ENCODE data around the gene KCND3. TPM values are rescaled to one million over a fixed set of nuclear protein-coding genes. Genes with fewer than 3 reads are reported as not detected.
"Not testable (repeated sequence)": the region's sequence is repeated elsewhere in the genome, so short reads cannot be mapped to it uniquely, and the experiment has no call there.

Gene KCND3
- total RNA-seq, 4 donors from 2014 or later: 1.0 to 6.9 (median 3.9) TPM

GRCh38 chr1:111801071-111801850 is 188.2 kb downstream of the KCND3 start:
- H3K9me3 ChIP-seq: no peaks in the 10 kb centered on the region
- 80 to 84% methylated on average over 13 of the region's 13 CpGs for WGBS, 2 donors
- no peaks in the 10 kb centered on the region for H3K4me1 ChIP-seq
- DNase-seq (ENCODE audit: low spot score in 2 of 2): no peak
- no peak overlapping the region for H3K4me3 ChIP-seq
- TF ChIP-seq POLR2A (IDR thresholded peaks at IDR 0.05) (no peak), EP300 (IDR thresholded peaks at IDR 0.05) (no peak), CTCF (IDR thresholded peaks at IDR 0.05) (no peak)
- H3K27me3 ChIP-seq: no peaks in the 10 kb centered on the region
- H3K36me3 ChIP-seq: no peaks in the 10 kb centered on the region
- no peak overlapping the region for H3K27ac ChIP-seq

GRCh38 chr1:111799722-111800121 is 189.7 kb downstream of the KCND3 start:
- 86 to 87% methylated on average over 3 to 11 of the region's 14 CpGs for WGBS, 2 donors
- not testable (repeated sequence) for H3K27me3 ChIP-seq; H3K27ac ChIP-seq; DNase-seq (ENCODE audit: low spot score in 2 of 2); H3K4me1 ChIP-seq; H3K4me3 ChIP-seq; H3K9me3 ChIP-seq; H3K36me3 ChIP-seq

GRCh38 chr1:111798580-111798979 is 190.9 kb downstream of the KCND3 start:
- no peaks in the 10 kb centered on the region for H3K4me1 ChIP-seq
- WGBS, 2 donors: 87 to 89% methylated on average over 2 of the region's 2 CpGs
- H3K27ac ChIP-seq: no peak overlapping the region
- no peaks in the 10 kb centered on the region for H3K27me3 ChIP-seq
- TF ChIP-seq CTCF (IDR thresholded peaks at IDR 0.05) (no peak), EP300 (IDR thresholded peaks at IDR 0.05) (no peak), POLR2A (IDR thresholded peaks at IDR 0.05) (no peak)
- no peaks in the 10 kb centered on the region for H3K9me3 ChIP-seq
- H3K4me3 ChIP-seq: no peak overlapping the region
- no peak for DNase-seq (ENCODE audit: low spot score in 2 of 2)
- no peaks in the 10 kb centered on the region for H3K36me3 ChIP-seq

GRCh38 chr1:111795401-111795800 is 194.1 kb downstream of the KCND3 start:
- no peak overlapping the region for H3K27ac ChIP-seq
- H3K4me3 ChIP-seq: no peak overlapping the region
- 76 to 79% methylated on average over 6 of the region's 6 CpGs for WGBS, 2 donors
- TF ChIP-seq CTCF (IDR thresholded peaks at IDR 0.05) (no peak), POLR2A (IDR thresholded peaks at IDR 0.05) (no peak), EP300 (IDR thresholded peaks at IDR 0.05) (no peak)
- H3K36me3 ChIP-seq: no peaks in the 10 kb centered on the region
- H3K4me1 ChIP-seq: no peaks in the 10 kb centered on the region
- DNase-seq (ENCODE audit: low spot score in 2 of 2): no peak
- H3K27me3 ChIP-seq: no peaks in the 10 kb centered on the region
- no peaks in the 10 kb centered on the region for H3K9me3 ChIP-seq

GRCh38 chr1:111793923-111794322 is 195.5 kb downstream of the KCND3 start:
- H3K4me3 ChIP-seq: no peak overlapping the region
- 50 to 57% methylated on average over 2 of the region's 2 CpGs for WGBS, 2 donors

More at GRCh38 chr1:111793923-111794322, 195.5 kb downstream of the KCND3 start:
- DNase-seq (ENCODE audit: low spot score in 2 of 2): no peak
- Histone ChIP-seq H3K9me3 (no peaks in the 10 kb centered on the region), H3K27me3 (no peaks in the 10 kb centered on the region), H3K4me1 (peaks cover 0 to 3% (median 0%) of the 10 kb centered on the region in 4 donors), H3K36me3 (no peaks in the 10 kb centered on the region), H3K27ac (no peak overlapping the region)
- TF ChIP-seq POLR2A (IDR thresholded peaks at IDR 0.05) (no peak), EP300 (IDR thresholded peaks at IDR 0.05) (no peak), CTCF (IDR thresholded peaks at IDR 0.05) (no peak)

All from tibial nerve (tissue), 4 donors.